GM21423 (cell line): ENCODE measurements around the gene STAC3.
A peak's percentile ranks its signal among the peaks of the same experiment; 100 is the strongest.

ENCODE experiments used
- ATAC-seq: cut with Tn5 transposase; IDR thresholded peaks from one replicate; pipeline ENCODE4 v1.9.1; 2021; ENCODE audit warnings: mild to moderate bottlenecking, moderate library complexity; ENCODE audit not compliant: unreplicated experiment

The STAC3 gene

GRCh38 chr12:57255916-57256315 is 4.9 kb upstream of the STAC3 start:
- ATAC-seq: no peak

GRCh38 chr12:57254506-57255280 is 3.7 kb upstream of the STAC3 start:
- no peak for ATAC-seq

- ATAC-seq: no peak
Measured at GRCh38 chr12:57250541-57250940, 446 bp downstream of the STAC3 start.

GRCh38 chr12:57248934-57249742 is 1.8 kb downstream of the STAC3 start:
- ATAC-seq: no peak

- ATAC-seq: no peak
Measured at GRCh38 chr12:57247041-57247440, 3.9 kb downstream of the STAC3 start.

GRCh38 chr12:57244312-57244696 is 6.7 kb downstream of the STAC3 start:
- no peak for ATAC-seq

GRCh38 chr12:57243521-57244311 is 7.3 kb downstream of the STAC3 start:
- no peak for ATAC-seq

GRCh38 chr12:57242691-57243454 is 8.1 kb downstream of the STAC3 start:
- peak; percentile 44 for ATAC-seq

GRCh38 chr12:57242329-57242690 is 8.7 kb downstream of the STAC3 start:
- ATAC-seq: no peak

- no peak for ATAC-seq
Measured at GRCh38 chr12:57241402-57242310, 9.3 kb downstream of the STAC3 start.

GRCh38 chr12:57240926-57241401 is 10.0 kb downstream of the STAC3 start:
- no peak for ATAC-seq

- ATAC-seq: no peak
Measured at GRCh38 chr12:57240066-57240921, 10.7 kb downstream of the STAC3 start.

- ATAC-seq: no peak
Measured at GRCh38 chr12:57239587-57240065, 11.4 kb downstream of the STAC3 start.

GRCh38 chr12:57238854-57239554 is 12.0 kb downstream of the STAC3 start:
- ATAC-seq: peak; percentile 50

GRCh38 chr12:57237932-57238853 is 12.8 kb downstream of the STAC3 start:
- ATAC-seq: no peak

GRCh38 chr12:57237596-57237931 is 13.4 kb downstream of the STAC3 start:
- ATAC-seq: no peak
